ENCODE results near the gene STK39. TPM values are rescaled to one million over a fixed set of nuclear protein-coding genes. Genes with fewer than 3 reads are reported as not detected.

The STK39 gene
- total and polyA plus RNA-seq, 2 donors (not counting 1 experiment from before 2014, with no cell fraction given), result 2.3 to 14.6 TPM

DNA sequence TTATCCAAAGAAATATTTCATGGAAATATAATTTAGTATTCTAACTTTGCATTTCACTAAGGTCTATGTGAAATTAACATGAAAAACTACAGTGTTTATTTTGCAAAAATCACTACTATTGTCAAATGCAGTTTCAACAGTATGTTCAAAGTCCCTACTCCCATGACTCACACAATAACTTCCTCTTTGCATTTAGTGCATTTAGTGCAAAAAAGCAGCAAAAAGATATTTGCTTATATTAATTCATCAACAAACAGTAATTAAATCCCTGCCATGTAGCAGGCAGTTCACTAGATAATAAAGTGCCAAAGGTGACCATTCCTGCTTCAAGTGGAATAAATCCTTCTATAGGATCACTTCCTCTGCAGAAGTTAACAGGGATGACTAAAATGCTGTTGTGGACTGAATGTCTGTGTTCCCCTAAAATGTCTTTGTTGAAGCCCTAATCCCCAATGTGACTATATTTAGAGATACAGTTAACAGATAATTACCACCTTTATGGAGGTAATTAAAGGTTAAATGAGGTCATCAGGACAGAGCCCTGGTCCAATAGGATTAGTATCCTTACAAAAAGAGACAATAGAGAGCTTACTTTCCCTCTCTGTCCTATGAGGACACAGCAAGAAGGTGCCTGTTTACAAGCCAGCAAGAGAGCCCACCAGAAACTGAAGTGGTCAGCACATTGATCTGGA, 61.7 kb downstream of the STK39 start:
- no peaks in the 10 kb centered on the region for H3K4me1 ChIP-seq (ENCODE audit: control insufficient read depth in 2 of 2, insufficient read depth in 2 of 2, low read length in 2 of 2)
- POLR2A ChIA-PET, result no interaction called here
- Mint-ChIP-seq H3K4me1 (no peaks in the 10 kb centered on the region), H3K4me3 (no peak overlapping the region), H3K27ac (no peak overlapping the region), H3K9me3 (ENCODE audit: insufficient read depth) (no peaks in the 10 kb centered on the region), H3K27me3 (no peaks in the 10 kb centered on the region)
- TF ChIP-seq EZH2 (IDR thresholded peaks at IDR 0.05; ENCODE audit: borderline replicate concordance, insufficient read depth, low read depth, low read length, poor library complexity, severe bottlenecking) (no peak), CTCF (IDR thresholded peaks at IDR 0.05) (no peak)
- ATAC-seq (ENCODE audit: low read depth) (no peak), DNase-seq (no peak)
- H3K79me2 ChIP-seq (ENCODE audit: control insufficient read depth, insufficient read depth, low read length), result peaks cover 6% of the 10 kb centered on the region
- no peaks in the 10 kb centered on the region for H4K20me1 ChIP-seq (ENCODE audit: control insufficient read depth, insufficient read depth, low read length, poor library complexity, severe bottlenecking)
- H3K27me3 ChIP-seq (replicated peaks in 1 of 4; ENCODE audit: control extremely low read depth in 1 of 4, control insufficient read depth in 3 of 4, insufficient read depth in 4 of 4, low read length in 3 of 4), result no peaks in the 10 kb centered on the region
- no peak overlapping the region for H3K9ac ChIP-seq (ENCODE audit: low read length)
- H3K27ac ChIP-seq (ENCODE audit: low read length in 2 of 2), result no peak overlapping the region
- no peaks in the 10 kb centered on the region for H3K9me3 ChIP-seq (ENCODE audit: control extremely low read depth in 1 of 3, control insufficient read depth in 2 of 3, insufficient read depth in 1 of 3, low read length in 2 of 3)
- H3K4me3 ChIP-seq (ENCODE audit: control extremely low read depth in 1 of 5, extremely low read depth in 1 of 5, insufficient read depth in 1 of 5, low read depth in 2 of 5, low read length in 4 of 5), result no peak overlapping the region
- CTCF ChIA-PET, result interaction anchor here (0.8 kb wide), 1 partner anchor 9 kb away, joined by 3 read pairs; no protein-coding TSS in a partner anchor
- H2AFZ ChIP-seq (ENCODE audit: insufficient read depth, low read depth, low read length, poor library complexity, severe bottlenecking), result no peak overlapping the region
- no peak overlapping the region for H3K4me2 ChIP-seq (replicated peaks; ENCODE audit: low read depth, low read length, poor library complexity, severe bottlenecking)
- intact Hi-C loops (cut with micrococcal nuclease), result no loop called here
- H3K36me3 ChIP-seq (replicated peaks in 1 of 2; ENCODE audit: control extremely low read depth in 1 of 2, control insufficient read depth in 1 of 2, extremely low read depth in 1 of 2, insufficient read depth in 2 of 2, low read length in 1 of 2), result no peaks in the 10 kb centered on the region

DNA sequence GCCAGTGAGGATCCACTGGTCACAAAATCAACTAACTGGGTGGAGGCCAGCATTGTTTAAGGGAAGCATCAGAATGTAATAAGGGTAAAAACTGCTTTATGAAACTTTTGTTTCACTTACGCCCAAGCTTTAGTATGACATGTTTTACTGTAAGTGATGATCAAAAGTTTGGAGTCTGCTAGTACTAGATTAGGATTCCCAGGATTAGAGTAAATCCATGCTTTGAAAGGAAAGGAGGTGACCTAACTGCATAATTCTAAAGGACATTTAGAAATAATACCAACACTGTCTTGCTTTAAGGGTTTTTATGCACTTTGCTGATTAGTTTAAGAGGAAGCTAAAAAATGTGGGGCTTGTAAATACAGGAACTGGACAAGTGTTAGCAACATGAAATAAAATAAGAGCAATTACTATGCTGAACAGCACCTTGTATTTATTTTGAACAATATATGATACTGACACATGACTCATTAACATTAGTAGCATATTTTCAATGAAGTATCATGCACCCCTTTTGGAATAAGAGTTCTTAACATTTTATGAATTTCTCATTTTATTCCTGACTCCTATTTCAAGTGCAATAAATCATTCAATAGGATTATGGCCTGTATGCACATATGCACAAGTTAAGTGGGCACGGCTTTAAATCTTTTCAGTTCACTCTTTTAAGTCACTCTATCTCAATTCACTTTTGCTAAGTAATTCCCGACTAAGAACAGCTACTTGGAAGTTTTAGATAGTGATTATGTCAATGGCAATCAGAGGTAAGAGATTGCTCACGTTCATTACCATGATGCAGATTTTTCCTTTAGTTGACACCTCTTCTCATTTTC, 62.5 kb downstream of the STK39 start:
- Histone ChIP-seq H3K79me2 (ENCODE audit: control insufficient read depth, insufficient read depth, low read length) (peaks cover 6% of the 10 kb centered on the region), H3K4me1 (ENCODE audit: control insufficient read depth in 2 of 2, insufficient read depth in 2 of 2, low read length in 2 of 2) (no peaks in the 10 kb centered on the region), H3K36me3 (replicated peaks in 1 of 2; ENCODE audit: control extremely low read depth in 1 of 2, control insufficient read depth in 1 of 2, extremely low read depth in 1 of 2, insufficient read depth in 2 of 2, low read length in 1 of 2) (no peaks in the 10 kb centered on the region), H3K9ac (ENCODE audit: low read length) (no peak overlapping the region), H2AFZ (ENCODE audit: insufficient read depth, low read depth, low read length, poor library complexity, severe bottlenecking) (no peak overlapping the region), H3K27ac (ENCODE audit: low read length in 2 of 2) (no peak overlapping the region), H4K20me1 (ENCODE audit: control insufficient read depth, insufficient read depth, low read length, poor library complexity, severe bottlenecking) (no peaks in the 10 kb centered on the region), H3K4me2 (replicated peaks; ENCODE audit: low read depth, low read length, poor library complexity, severe bottlenecking) (no peak overlapping the region), H3K4me3 (ENCODE audit: control extremely low read depth in 1 of 5, extremely low read depth in 1 of 5, insufficient read depth in 1 of 5, low read depth in 2 of 5, low read length in 4 of 5) (no peak overlapping the region), H3K27me3 (replicated peaks in 1 of 4; ENCODE audit: control extremely low read depth in 1 of 4, control insufficient read depth in 3 of 4, insufficient read depth in 4 of 4, low read length in 3 of 4) (no peaks in the 10 kb centered on the region), H3K9me3 (ENCODE audit: control extremely low read depth in 1 of 3, control insufficient read depth in 2 of 3, insufficient read depth in 1 of 3, low read length in 2 of 3) (no peaks in the 10 kb centered on the region)
- no CpG with 5 or more reads among the region's 4 CpGs for WGBS (ENCODE audit: insufficient coverage)
- no peaks in the 10 kb centered on the region for H3K27me3 Mint-ChIP-seq
- POLR2A ChIA-PET, result no interaction called here
- no peak overlapping the region for H3K4me3 Mint-ChIP-seq
- no peak for ATAC-seq (ENCODE audit: low read depth)
- intact Hi-C loops (cut with micrococcal nuclease), result no loop called here
- CTCF ChIA-PET, result no interaction called here
- H3K4me1 Mint-ChIP-seq, result no peaks in the 10 kb centered on the region
- no peak overlapping the region for H3K27ac Mint-ChIP-seq
- no peaks in the 10 kb centered on the region for H3K9me3 Mint-ChIP-seq (ENCODE audit: insufficient read depth)
- no peak for DNase-seq
- TF ChIP-seq CTCF (IDR thresholded peaks at IDR 0.05) (no peak), EZH2 (IDR thresholded peaks at IDR 0.05; ENCODE audit: borderline replicate concordance, insufficient read depth, low read depth, low read length, poor library complexity, severe bottlenecking) (no peak)

Data from B cell (primary cell).